ENCODE measurements around the gene BMP7.
"Not testable (repeated sequence)": the region's sequence is repeated elsewhere in the genome, so short reads cannot be mapped to it uniquely, and the experiment has no call there.

Gene BMP7

GRCh38 chr20:57287901-57288300 is 21.5 kb upstream of the BMP7 start:
- no peak for DNase-seq (ENCODE audit: low read depth)

DNA sequence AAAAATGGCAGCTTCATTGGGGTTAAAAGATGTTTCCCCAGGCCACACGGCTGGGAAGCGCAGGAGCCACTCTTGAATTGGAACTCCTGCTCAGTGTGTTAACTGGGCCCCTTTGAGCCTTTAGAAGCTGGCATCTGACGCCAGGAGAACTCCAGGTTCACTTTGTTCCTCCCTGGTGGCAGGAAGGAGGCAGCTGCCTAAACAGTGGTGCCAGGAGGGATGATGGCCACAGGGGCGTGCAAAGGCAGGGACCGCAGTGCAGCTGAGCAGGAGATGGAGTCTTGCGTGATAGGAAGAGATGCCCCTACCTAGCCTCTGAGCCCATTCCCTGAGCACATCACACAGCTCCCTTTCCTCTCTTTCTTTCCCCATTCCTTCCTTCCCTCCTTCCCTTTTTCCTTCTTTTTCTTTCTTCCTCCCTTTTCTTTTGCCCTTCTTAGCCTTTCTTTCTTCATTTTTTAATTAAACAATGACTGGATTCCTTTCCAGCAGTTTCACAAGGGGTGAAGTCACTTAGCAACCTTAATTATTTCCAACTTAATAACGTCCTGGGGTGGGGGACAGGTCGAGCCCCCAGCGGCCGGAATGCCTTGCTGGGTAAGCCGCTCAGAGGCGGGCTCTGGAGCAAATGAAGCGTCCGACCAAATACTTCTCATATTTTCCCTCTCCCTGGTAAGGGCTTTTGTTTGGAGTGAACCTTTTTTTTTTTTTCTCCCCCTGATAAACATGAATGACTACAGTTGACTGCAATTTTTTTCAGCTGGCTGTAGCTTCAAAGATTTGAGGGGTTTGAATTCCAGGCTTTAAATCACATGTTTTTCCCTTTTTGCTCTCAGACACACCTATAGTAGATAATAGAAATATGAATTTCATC is 20.8 kb upstream of the BMP7 start:
- no peak for DNase-seq (ENCODE audit: low read depth)

DNA sequence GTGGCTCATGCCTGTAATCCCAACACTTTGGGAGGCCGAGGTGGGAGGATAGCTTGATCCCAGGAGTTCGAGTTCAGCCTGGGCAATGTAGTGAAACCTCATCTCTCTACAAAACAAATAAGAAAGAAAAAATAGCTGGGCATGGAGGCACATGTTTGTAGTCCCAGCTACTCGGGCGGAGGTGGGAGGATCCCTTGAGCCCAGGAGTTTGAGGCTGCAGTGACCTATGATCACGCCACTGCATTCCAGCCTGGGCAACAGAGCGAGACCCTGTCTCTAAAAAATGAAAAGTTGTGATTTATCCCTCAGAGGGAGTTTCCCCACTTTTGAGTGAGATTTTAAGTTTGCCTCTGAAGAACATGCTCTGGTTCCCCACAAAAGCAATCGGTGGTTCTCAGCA is 17.4 kb upstream of the BMP7 start:
- DNase-seq (ENCODE audit: low read depth), result no peak

DNA sequence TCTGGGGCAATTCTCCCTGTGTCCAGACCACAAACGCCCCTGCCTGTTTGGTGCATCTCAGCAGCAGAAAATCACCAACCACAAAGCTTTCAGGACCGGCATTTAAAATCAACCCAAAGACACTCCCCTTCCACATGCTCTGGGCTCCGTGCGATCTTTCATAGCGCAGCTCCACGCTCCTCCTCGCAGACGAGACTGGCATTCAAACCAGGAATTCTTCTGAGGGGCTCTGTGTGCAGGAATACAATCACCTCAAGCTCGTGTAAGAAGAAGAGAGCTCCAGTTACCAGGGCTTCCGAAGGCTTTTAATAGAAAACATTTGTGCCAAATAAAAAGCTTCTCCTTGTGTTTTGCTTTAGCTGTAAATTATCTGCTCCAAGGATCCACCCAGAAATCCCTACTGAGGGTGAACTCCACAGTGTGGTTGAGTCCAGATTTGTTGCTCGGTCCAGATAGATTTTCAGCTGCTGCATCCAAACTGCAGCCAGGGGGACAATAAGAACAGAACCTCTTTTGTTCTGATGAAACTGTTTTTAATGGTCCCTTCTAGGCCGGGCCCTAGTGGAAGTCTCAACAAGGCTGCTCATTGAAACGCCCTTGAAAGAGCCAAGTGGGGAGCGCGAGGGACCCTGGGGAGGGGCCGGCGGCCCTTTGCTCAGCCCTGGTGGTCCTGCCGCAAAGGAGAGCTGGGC is 16.4 kb upstream of the BMP7 start:
- DNase-seq (ENCODE audit: low read depth), result no peak

GRCh38 chr20:57281900-57282299 is 15.5 kb upstream of the BMP7 start:
- DNase-seq (ENCODE audit: low read depth), result no peak

DNA sequence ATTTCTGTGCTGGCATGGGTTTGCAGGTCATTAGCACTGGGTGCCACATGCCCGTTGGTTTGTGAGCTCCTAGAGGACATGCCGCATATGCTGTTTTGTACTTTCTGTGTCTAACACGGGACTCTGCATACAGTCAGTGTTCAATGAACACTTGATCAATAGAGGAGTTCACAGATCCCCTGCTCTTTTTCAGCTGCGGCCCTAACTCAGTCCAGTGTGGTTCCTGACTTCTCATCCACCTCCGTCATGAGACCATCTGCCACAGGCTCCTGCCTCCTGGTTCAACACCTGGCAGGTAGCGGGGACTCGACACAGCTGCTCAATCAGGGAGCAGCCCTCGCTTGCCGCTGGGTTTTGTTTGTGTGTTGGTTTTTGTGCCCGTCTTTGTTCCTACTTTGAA is 13.8 kb upstream of the BMP7 start:
- no peak for DNase-seq (ENCODE audit: low read depth)

DNA sequence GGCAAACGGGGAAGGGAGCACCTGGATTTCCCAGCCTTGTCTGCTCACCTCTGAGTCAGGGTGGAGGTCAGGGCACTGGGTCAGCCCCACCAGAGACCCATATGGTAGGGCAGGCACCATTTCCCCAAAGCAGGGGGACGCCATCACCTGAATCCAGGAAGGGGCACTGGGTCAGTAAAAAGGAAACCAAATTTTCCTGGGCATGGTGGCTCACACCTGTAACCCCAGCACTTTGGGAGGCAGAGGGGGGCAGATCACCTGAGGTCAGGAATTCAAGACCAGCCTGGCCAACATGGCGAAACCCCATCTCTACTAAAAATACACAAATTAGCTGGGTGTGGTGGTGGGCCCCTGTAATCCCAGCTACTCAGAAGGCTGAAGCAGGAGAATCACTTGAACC is 13.1 kb upstream of the BMP7 start:
- not testable (repeated sequence) for DNase-seq (ENCODE audit: low read depth)

DNA sequence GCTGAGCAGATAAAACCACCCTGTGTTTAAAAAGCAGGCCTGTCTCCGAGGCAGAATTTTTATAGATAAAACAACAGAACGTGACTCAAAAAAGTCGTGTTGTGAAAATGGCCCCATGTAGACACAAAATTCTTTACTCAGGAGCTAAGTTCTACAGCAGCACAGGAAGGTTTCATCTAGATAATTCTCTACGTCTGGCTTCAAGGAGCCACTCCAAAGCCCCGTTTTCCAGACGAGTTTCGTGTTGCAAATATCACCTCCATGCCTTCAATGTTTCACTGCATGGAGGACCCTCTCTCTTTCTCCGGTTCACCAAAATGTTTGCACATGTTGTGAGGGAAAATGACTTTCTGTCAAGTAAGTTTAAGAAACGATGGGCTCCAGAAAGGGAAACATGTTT is 12.0 kb upstream of the BMP7 start:
- no peak for DNase-seq (ENCODE audit: low read depth)

DNA sequence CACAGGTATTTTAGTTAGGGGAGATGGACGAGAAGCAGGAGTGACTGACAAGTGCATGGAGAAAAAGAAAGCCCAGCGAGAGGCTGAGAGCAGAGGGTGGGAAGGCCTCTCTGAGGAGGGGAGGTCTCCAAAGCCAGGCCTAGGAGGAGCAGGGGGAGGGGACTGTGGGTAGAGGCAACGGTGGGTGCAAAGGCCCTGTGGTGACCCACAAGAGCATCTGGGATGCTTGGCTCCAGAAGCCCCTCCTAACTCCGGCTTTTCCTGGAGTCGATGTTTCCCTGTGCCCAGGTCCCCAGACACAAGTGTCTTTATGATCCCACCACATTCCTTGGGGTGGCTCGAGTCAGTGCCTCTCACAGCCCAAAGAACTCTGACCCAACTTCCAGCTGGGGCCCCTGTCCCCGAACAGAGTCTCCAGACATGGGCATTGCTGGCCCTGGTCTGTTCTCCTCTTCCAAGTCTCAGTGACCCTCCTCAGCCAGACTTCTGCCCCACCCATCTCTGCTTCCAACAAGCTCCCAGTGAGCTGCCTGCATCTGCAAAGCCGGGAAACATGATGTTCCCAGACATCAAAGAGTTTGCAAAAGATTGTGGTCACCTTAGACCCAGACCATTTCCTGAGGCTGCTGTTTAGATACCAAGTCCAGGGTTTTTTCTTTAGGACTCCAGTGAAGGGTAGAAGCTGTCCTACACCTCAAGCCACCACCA is 11.1 kb upstream of the BMP7 start:
- DNase-seq (ENCODE audit: low read depth), result no peak

GRCh38 chr20:57276221-57276620 is 9.8 kb upstream of the BMP7 start:
- DNase-seq (ENCODE audit: low read depth), result no peak

GRCh38 chr20:57275813-57276212 is 9.4 kb upstream of the BMP7 start:
- DNase-seq (ENCODE audit: low read depth), result no peak

DNA sequence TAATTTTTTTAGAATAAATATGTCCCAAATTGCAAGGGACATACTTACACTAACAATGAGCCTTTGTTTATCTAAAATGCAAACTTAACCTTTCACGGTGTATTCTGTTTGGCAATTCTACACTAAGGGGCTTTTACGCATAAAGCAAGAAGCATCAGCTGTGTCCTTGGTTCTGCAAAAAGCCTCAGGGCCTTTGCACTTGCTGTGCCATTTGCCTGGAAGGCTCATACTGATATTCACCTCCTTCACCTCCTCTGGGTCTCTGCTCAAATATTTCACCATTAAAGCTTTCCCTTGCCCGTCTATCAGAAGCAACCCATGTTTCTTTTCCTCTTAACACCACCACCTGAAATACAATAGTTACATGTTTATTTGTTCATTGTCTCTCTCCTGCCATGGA is 8.9 kb upstream of the BMP7 start:
- no peak for DNase-seq (ENCODE audit: low read depth)

DNA sequence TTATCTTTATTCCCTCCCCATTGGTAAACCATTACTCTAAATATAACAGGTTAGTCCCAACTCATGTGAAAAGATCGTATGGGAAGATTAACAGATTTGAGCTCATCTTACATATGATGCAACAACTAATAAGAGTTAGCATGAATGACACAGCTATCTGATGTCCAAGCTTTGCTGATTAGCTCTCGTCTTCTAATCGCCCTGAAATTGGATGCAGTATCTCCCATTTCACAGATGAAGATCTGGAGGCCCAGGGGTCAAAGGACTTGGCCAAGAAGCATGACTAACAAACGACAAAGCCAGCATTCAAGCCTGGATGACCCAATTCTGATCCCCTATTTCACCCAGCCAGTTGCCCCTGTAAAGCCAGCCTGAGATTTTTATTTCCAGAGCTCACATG is 8.4 kb upstream of the BMP7 start:
- no peak for DNase-seq (ENCODE audit: low read depth)

DNA sequence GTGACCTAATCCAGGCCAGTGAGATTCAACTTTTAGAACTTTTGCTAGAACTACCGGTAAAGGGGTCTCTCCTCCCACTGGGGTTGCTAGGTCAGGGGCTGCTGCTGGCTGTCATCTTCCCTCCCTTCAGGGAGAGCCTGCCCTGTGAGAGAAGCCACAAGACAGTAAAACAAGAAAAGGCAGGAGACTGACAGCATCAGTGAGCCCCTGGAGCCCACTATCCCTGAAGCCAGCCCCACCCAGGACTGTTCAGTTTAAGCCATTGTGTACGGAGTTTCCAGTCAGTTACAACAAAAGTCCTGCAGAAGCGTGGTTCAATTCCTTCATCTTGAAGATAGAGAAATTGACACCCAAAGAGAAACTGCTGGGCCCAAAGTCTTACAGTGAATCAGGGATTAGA is 7.9 kb upstream of the BMP7 start:
- no peak for DNase-seq (ENCODE audit: low read depth)

DNA sequence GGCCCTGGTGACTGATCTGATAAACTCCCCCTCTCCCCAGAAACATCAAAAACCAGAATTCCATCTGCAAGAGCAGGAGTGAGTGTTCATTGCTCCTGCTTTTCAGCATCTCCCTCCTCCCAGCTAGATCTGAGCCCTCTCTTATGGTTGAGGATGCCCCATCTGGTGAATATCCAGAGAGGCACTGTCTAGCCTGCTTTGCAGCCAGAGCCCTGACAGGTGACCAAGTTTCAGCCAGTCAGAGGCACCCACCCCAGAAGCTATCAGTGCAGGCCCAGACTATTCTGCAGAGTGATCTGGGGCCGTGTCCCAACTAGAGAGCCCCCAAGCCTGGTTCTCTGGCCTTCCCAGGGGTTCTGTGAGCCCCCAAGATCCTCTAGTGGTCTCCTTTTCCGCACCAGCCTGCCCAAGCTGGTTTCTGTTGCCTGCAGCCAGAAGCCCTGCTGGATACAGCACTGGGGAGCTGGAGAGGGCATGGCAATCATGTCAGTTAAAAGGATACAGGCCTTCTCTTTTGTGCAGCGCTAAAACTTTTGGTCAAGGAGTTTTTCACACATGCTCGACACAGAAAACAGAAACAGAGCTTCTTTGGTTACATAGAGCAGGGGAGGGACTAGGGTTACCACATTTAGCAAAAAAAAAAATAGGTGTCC is 6.6 kb upstream of the BMP7 start:
- DNase-seq (ENCODE audit: low read depth), result no peak

GRCh38 chr20:57270204-57270984 is 4.0 kb upstream of the BMP7 start:
- no peak for DNase-seq (ENCODE audit: low read depth)

DNA sequence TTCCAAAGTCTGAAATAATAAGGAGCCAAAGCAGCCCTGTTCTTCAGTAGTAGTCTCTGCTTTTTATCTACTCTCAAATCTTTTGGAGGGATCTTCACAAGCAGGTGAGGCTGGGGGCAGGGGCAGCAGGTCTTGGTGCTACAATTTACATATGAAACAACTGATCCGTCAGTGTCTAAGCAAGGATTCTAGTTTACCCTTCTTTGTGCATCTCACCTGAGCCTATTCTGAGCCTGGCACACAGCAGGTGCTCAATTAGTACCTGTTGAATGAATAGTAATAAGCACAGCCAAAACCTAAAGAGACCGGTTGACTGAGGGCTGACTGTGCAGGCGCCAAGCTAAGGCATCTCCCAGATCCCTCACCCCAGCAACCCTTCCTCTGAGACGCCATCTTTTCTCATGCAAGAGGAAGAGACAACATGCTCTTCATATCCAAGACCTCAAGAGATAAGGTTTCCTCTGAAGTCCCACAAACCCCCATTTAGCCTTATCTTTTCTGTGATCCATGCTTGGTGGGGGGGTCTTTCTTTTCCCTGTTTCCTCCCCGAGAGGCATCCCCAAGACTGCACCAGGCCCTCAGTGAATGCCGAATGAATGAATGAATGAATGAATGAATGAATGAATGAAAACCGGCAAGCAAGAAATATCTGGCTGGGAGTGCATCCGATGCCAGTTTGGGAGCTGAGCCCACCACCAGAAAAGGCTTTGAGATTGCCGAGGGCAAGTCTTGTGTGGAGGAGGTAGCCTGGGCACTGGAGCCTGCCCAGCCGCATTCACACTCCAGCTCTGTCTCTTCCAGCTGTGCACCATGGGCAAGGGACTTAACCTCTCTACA is 2.9 kb upstream of the BMP7 start:
- DNase-seq (ENCODE audit: low read depth), result no peak

- DNase-seq (ENCODE audit: low read depth), result no peak
Measured at GRCh38 chr20:57268399-57269076, 2.1 kb upstream of the BMP7 start.

DNA sequence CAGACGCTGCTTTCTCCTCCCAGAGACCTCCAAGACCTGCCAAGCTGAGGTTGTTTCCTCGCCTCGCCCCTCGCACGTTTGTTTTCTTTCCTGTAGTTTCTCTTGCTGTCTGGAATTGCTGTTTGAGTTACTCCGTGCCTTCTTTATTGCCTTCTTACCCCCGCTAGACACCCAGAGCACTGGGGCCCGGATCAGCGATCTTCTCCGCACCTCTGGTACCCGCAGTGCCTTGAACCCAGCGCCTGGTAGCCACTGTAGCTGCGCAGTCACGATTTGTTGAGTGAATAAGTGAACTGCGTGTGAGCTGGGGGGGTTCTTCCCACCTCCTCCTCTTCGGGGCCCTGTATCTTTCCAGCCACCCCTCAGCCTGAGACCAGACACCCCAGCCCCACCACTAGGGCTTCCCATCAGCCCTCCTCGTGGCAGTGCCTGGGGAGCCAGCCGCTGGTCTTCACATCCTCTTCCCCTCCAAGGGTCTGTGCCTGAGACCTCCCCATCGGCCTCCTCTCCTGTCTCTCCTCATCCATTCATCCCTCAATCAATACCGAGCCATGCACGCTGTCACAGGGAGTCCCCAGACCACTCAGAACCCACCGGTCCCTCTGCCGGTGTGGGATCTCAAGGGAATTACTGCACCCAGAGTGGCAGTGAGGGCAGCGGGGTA is 849 bp upstream of the BMP7 start:
- no peak for DNase-seq (ENCODE audit: low read depth)

- no peak for DNase-seq (ENCODE audit: low read depth)
Measured at GRCh38 chr20:57265997-57266290, 497 bp downstream of the BMP7 start.

Measured in HS-5 (cell line).